Cardiac fibroblast (primary cell): ENCODE results near the gene TNFRSF25.

ENCODE experiments used
- DNase-seq, 2 donors: peaks; one replicate each; pipeline versions ENCODE4 v3.0.0 to v3.0.0-alpha.2; 2010; ENCODE audit warnings: low read depth in 2 of 2
- H3K4me3 ChIP-seq, 2 donors: replicated peaks in 1 of 2; 1 replicate in 1 of 2; 2 replicates in 1 of 2; pipeline ENCODE4 v1.5.1; 2011; ENCODE audit warnings: low read depth in 2 of 2, low read length in 2 of 2, mild to moderate bottlenecking in 2 of 2, moderate library complexity in 1 of 2
- CTCF ChIP-seq: IDR thresholded peaks from one replicate; pipeline ENCODE4 v1.5.1; 2011; ENCODE audit warnings: low read depth, mild to moderate bottlenecking, low read length, inconsistent platforms

The TNFRSF25 gene

GRCh38 chr1:6502000-6502891 lies 36.3 kb upstream of the TNFRSF25 start:
- DNase-seq = peak; percentile 39 to 48
- TF ChIP-seq CTCF = no peak
- H3K4me3 ChIP-seq = no peak overlapping the region

DNA sequence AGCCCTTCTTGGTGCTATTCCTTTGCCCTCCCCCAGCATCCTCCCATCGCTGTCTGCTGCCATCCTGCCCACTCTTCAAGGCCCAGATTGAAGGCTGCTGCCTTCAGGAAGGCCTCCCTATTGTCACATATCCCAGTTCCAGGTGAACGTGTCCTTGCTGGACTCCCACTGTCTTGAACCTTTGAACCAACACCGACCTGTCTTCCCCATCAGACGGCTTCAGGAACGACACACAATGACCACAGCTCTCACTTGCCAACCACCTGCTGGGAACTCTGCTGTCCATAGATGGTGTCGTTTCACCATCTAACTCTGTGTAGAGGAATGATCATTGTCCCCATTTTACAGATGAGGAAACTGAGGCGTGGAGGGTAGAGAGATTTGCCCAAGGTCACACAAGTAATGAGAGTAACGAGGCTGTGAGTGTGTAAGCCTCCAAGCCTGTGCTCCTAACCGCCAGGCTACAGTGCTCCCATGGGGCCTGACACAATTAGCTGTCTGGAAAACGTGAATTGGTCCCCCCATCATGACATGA lies 35.4 kb upstream of the TNFRSF25 start:
- no peak for TF ChIP-seq CTCF
- H3K4me3 ChIP-seq = no peak overlapping the region
- DNase-seq = no peak

GRCh38 chr1:6500544-6501278 lies 34.7 kb upstream of the TNFRSF25 start:
- DNase-seq = peak in 1 of 2 donors; percentile 36
- no peak overlapping the region for H3K4me3 ChIP-seq
- no peak for TF ChIP-seq CTCF

DNA sequence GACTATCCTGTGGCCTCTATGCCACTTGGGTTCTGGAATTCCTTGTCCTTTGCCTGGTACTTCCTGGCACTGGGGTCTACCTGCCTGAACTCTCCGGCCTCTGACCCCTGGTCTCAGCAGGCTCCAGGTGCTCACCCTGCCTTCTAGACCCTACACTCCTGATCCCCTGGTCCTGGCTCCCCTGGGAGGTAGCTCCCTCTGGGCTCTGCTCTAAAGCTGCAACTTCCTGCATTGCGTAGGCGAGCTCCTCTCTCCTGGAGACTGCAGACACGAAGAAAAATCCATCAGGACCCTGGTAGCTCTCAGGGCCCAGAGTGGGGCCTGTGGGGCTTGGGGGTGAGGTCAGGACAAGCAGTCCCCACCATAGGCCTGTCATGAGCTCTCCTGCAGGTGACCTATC lies 33.3 kb upstream of the TNFRSF25 start:
- DNase-seq = no peak
- H3K4me3 ChIP-seq = no peak overlapping the region
- no peak for TF ChIP-seq CTCF

DNA sequence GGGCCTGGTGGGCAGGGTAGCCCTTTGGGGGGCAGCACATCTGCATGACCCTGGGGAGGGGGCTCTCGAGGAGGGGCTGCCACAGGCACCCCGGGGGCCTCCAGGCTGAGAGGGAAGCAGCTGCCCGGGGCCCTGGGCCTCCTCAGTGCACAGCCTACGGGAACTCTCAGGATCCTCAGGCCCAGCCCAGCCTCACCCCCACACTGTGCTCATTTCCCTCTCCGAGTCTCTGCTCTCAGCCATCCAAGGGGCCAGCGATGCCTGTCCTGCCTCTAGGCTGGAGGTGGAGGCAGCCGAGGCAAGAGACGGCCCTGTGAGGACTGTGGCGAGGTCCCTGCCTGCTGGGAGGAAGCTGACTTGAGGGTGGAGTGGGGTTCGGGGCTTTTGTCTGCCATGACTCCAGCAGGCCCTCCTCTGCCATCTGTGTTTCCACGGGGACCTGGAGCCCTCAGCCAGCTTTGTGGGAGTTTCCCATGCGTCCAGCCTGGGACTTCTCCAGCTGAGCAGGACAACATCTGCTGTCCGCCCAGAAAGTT lies 32.7 kb upstream of the TNFRSF25 start:
- no peak for TF ChIP-seq CTCF
- DNase-seq = no peak
- H3K4me3 ChIP-seq = no peak overlapping the region

GRCh38 chr1:6497867-6498575 lies 32.0 kb upstream of the TNFRSF25 start:
- DNase-seq = no peak
- TF ChIP-seq CTCF = no peak
- H3K4me3 ChIP-seq = peak overlapping the region; percentile 63 to 73
